MM.1S (cell line): ENCODE measurements around the gene EXOSC10.
"Not testable (repeated sequence)": the region's sequence is repeated elsewhere in the genome, so short reads cannot be mapped to it uniquely, and the experiment has no call there.

Experiments used
- DNase-seq: peaks from one replicate; pipeline ENCODE4 v3.0.0-alpha.2; 2015
- H2AFZ ChIP-seq: fragments of 300-600 bp; sonication (generic); 2 replicates; pipeline ENCODE4 v1.6.0; 2016; ENCODE audit warnings: antibody characterized with exemption, low read length
- H3F3A ChIP-seq: fragments of 300-600 bp; sonication (generic); 2 replicates; pipeline ENCODE4 v1.6.1; 2016; ENCODE audit warnings: mild to moderate bottlenecking, antibody characterized with exemption, low read length, moderate library complexity, mixed read lengths; ENCODE audit not compliant: insufficient read depth
- H3K27ac ChIP-seq: fragments of 300-600 bp; sonication (generic); 2 replicates; pipeline ENCODE4 v1.5.1; 2016; ENCODE audit warnings: mild to moderate bottlenecking, low read length
- H3K27me3 ChIP-seq: fragments of 300-600 bp; sonication (generic); replicated peaks from 2 replicates; pipeline ENCODE4 v1.6.0; 2016; ENCODE audit warnings: low read length; ENCODE audit not compliant: insufficient read depth
- H3K36me3 ChIP-seq: fragments of 300-600 bp; sonication (generic); replicated peaks from 2 replicates; pipeline ENCODE4 v1.6.1; 2016; ENCODE audit warnings: mild to moderate bottlenecking, low read length, mixed read lengths; ENCODE audit not compliant: insufficient read depth
- H3K4me1 ChIP-seq: fragments of 300-600 bp; sonication (generic); 2 replicates; pipeline ENCODE4 v1.6.1; 2016; ENCODE audit warnings: low read length, mixed read lengths
- H3K4me2 ChIP-seq: fragments of 300-600 bp; sonication (generic); 2 replicates; pipeline ENCODE4 v1.6.0; 2016; ENCODE audit warnings: low read depth, low read length
- H3K4me3 ChIP-seq: fragments of 300-600 bp; sonication (generic); 2 replicates; pipeline ENCODE4 v1.5.1; 2016; ENCODE audit warnings: low read length, mixed read lengths
- H3K79me2 ChIP-seq: fragments of 300-600 bp; sonication (generic); 2 replicates; pipeline ENCODE4 v1.6.1; 2016; ENCODE audit warnings: mixed run types, low read length, mixed read lengths
- H3K9ac ChIP-seq: fragments of 300-600 bp; sonication (generic); 2 replicates; pipeline ENCODE4 v1.6.1; 2016; ENCODE audit warnings: low read length, mixed read lengths
- H3K9me2 ChIP-seq: fragments of 300-600 bp; sonication (generic); replicated peaks from 2 replicates; pipeline ENCODE4 v1.6.1; 2016; ENCODE audit warnings: mild to moderate bottlenecking, low read length, mixed read lengths; ENCODE audit not compliant: insufficient read depth
- H3K9me3 ChIP-seq: fragments of 300-600 bp; sonication (generic); replicated peaks from 2 replicates; pipeline ENCODE4 v1.6.1; 2016; ENCODE audit warnings: mild to moderate bottlenecking, low read length, mixed read lengths; ENCODE audit not compliant: insufficient read depth
- H4K20me1 ChIP-seq: fragments of 300-600 bp; sonication (generic); 2 replicates; pipeline ENCODE4 v1.6.1; 2016; ENCODE audit warnings: mild to moderate bottlenecking, low read length, moderate library complexity, mixed read lengths; ENCODE audit not compliant: insufficient read depth
- EZH2 ChIP-seq: fragments of 300-600 bp; sonication (generic); optimal IDR thresholded peaks from 2 replicates; pipeline ENCODE3; 2017; ENCODE audit warnings: low read depth, mild to moderate bottlenecking, antibody characterized with exemption, low read length, mixed read lengths
- EZH2phosphoT487 ChIP-seq: fragments of 300-600 bp; sonication (generic); IDR thresholded peaks from 2 replicates; pipeline ENCODE4 v1.6.1; 2018; ENCODE audit warnings: antibody characterized with exemption, low read length
- TF ChIP-seq, protein P1 (sequence below): fragments of 300-600 bp; sonication (generic); IDR thresholded peaks from 2 replicates; pipeline ENCODE4 v1.5.1; 2016; ENCODE audit warnings: antibody characterized with exemption, low read length, mixed read lengths

The EXOSC10 gene

GRCh38 chr1:11053758-11054137 is 45.9 kb downstream of the EXOSC10 start:
- no peak overlapping the region for H3K27ac ChIP-seq
- H3F3A ChIP-seq: peaks cover 23% of the 10 kb centered on the region
- no peak overlapping the region for H3K4me3 ChIP-seq
- peak; percentile 30 for DNase-seq
- H3K4me2 ChIP-seq: no peak overlapping the region
- no peaks in the 10 kb centered on the region for H3K9me3 ChIP-seq
- 0 out of 2 replicates have a peak, but pooled peaks cover 3% of the 10 kb centered on the region for H4K20me1 ChIP-seq
- H3K36me3 ChIP-seq: no peaks in the 10 kb centered on the region; the same call in none of the 2 replicates
- H2AFZ ChIP-seq: no peak overlapping the region
- H3K4me1 ChIP-seq: peaks cover 5% of the 10 kb centered on the region
- H3K9me2 ChIP-seq: no peaks in the 10 kb centered on the region
- H3K27me3 ChIP-seq: no peaks in the 10 kb centered on the region
- TF ChIP-seq EZH2 (no peak), EZH2phosphoT487 (no peak)
- TF ChIP-seq, protein P1, sequence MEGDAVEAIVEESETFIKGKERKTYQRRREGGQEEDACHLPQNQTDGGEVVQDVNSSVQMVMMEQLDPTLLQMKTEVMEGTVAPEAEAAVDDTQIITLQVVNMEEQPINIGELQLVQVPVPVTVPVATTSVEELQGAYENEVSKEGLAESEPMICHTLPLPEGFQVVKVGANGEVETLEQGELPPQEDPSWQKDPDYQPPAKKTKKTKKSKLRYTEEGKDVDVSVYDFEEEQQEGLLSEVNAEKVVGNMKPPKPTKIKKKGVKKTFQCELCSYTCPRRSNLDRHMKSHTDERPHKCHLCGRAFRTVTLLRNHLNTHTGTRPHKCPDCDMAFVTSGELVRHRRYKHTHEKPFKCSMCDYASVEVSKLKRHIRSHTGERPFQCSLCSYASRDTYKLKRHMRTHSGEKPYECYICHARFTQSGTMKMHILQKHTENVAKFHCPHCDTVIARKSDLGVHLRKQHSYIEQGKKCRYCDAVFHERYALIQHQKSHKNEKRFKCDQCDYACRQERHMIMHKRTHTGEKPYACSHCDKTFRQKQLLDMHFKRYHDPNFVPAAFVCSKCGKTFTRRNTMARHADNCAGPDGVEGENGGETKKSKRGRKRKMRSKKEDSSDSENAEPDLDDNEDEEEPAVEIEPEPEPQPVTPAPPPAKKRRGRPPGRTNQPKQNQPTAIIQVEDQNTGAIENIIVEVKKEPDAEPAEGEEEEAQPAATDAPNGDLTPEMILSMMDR: no peak
- H3K79me2 ChIP-seq: peaks cover 16% of the 10 kb centered on the region
- no peak overlapping the region for H3K9ac ChIP-seq

GRCh38 chr1:11052839-11053757 is 46.6 kb downstream of the EXOSC10 start:
- Histone ChIP-seq H2AFZ (no peak overlapping the region), H3K36me3 (no peaks in the 10 kb centered on the region; the same call in none of the 2 replicates), H3K4me1 (peaks cover 5% of the 10 kb centered on the region; the same call in 1 of the 2 replicates), H3K4me2 (no peak overlapping the region), H3K9me3 (no peaks in the 10 kb centered on the region), H3K79me2 (peaks cover 10% of the 10 kb centered on the region; the same call in 1 of the 2 replicates), H3K27ac (no peak overlapping the region), H3K9me2 (no peaks in the 10 kb centered on the region), H3K9ac (no peak overlapping the region), H3K27me3 (no peaks in the 10 kb centered on the region), H4K20me1 (0 out of 2 replicates have a peak, but pooled peaks cover 3% of the 10 kb centered on the region), H3F3A (peaks cover 23% of the 10 kb centered on the region), H3K4me3 (no peak overlapping the region)
- no peak for TF ChIP-seq EZH2
- TF ChIP-seq, protein P1: no peak
- DNase-seq: peak; percentile 32

DNA sequence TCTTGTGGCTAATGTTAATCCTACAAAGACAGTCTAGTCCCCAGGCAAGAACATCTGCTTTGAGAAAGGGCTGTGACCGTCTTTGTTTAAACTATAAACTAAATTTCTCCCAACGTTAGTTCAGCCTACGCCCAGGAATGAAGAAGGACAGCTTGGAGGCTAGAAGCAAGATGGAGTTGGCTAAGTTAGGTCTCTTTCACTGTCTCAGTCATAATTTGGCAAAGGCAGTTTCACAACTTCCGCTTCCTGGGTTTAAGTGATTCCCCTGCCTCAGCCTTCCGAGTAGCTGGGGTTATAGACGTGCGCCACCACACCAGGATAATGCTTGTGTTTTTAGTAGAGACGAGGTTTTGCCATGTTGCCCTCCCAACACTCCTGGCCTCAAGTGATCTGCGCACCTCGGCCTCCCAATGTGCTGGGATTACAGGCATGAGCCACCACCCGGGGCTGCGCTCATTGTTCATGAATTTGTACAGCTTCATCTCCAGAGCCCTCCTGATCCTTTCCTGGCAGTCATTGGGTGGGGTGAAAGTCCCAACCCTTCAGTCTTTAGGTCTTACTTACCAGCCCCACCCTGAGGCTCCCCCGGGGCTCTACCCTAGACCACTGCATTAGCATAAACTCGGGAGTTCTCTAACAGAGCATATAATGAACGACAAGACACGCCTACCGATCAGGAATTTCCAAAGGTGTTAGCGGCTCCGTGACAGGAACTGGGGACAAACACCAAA is 47.7 kb downstream of the EXOSC10 start:
- Histone ChIP-seq H3K4me1 (peaks cover 5% of the 10 kb centered on the region; the same call in 1 of the 2 replicates), H3K27ac (no peak overlapping the region), H3K4me2 (no peak overlapping the region), H2AFZ (no peak overlapping the region), H3K36me3 (no peaks in the 10 kb centered on the region; the same call in 1 of the 2 replicates), H3K79me2 (0 out of 2 replicates have a peak, but pooled peaks cover 1% of the 10 kb centered on the region), H3K9ac (no peak overlapping the region), H3K4me3 (no peak overlapping the region), H4K20me1 (0 out of 2 replicates have a peak, but pooled peaks cover 3% of the 10 kb centered on the region), H3K27me3 (0 out of 2 replicates have a peak, but pooled peaks cover 4% of the 10 kb centered on the region), H3K9me3 (no peaks in the 10 kb centered on the region), H3K9me2 (no peaks in the 10 kb centered on the region), H3F3A (peaks cover 23% of the 10 kb centered on the region)
- DNase-seq: no peak
- TF ChIP-seq, protein P1: no peak
- TF ChIP-seq EZH2phosphoT487 (no peak), EZH2 (no peak)

GRCh38 chr1:11051121-11051520 is 48.5 kb downstream of the EXOSC10 start:
- H3K27ac ChIP-seq, H3K4me3 ChIP-seq, H3K27me3 ChIP-seq, H3K36me3 ChIP-seq, H3K9ac ChIP-seq, DNase-seq, H3K4me1 ChIP-seq, H3K9me2 ChIP-seq, H2AFZ ChIP-seq, H4K20me1 ChIP-seq, H3K9me3 ChIP-seq, H3K4me2 ChIP-seq, H3K79me2 ChIP-seq: not testable (repeated sequence)
- peaks cover 23% of the 10 kb centered on the region for H3F3A ChIP-seq
